NCI-H1436 treated with DMSO at 0.1 percent for 48 hours (cell line): Measurements from ENCODE around the gene CHODL.

Experiments used
- DNase-seq: peaks from one replicate; lab custom pipeline; 2025; lab: John Stamatoyannopoulos, UW

The CHODL gene

GRCh38 chr21:18289876-18290275, 45.2 kb downstream of the CHODL start:
- DNase-seq, result no peak

- DNase-seq, result no peak
Measured at GRCh38 chr21:18294100-18294499, 49.5 kb downstream of the CHODL start.

- DNase-seq, result no peak
Measured at GRCh38 chr21:18298228-18298627, 53.6 kb downstream of the CHODL start.
